CD8-positive, alpha-beta memory T cell (primary cell): ENCODE data around the gene ZNF879. TPM values are rescaled to one million over a fixed set of nuclear protein-coding genes. Genes with fewer than 3 reads are reported as not detected.
A peak's percentile ranks its signal among the peaks of the same experiment; 100 is the strongest.

Source experiments
- CTCF ChIA-PET: fragments of 350-600 bp; sonication (Branson Sonifier 250); formaldehyde crosslinking; loops from one replicate; lab custom pipeline; 2021; ENCODE audit warnings: antibody characterized with exemption; lab: Charles Lee
- POLR2A ChIA-PET: fragments of 350-600 bp; sonication (Branson Sonifier 250); formaldehyde crosslinking; loops from one replicate; lab custom pipeline; 2021; ENCODE audit warnings: antibody characterized with exemption; lab: Charles Lee
- DNase-seq, 5 donors: peaks; one replicate each; pipeline versions ENCODE4 v3.0.0 to v3.0.0-alpha.2; 2020 to 2022; ENCODE audit warnings: mixed read lengths in 1 of 5
- H3K27ac ChIP-seq: one replicate; pipeline ENCODE4 v1.7.0; 2013; ENCODE audit warnings: low read depth, mild to moderate bottlenecking, low read length, moderate library complexity
- H3K27me3 ChIP-seq: 2 replicates; pipeline ENCODE4 v1.7.0; 2013; ENCODE audit warnings: low read length, mild to moderate bottlenecking; ENCODE audit not compliant: insufficient read depth, poor library complexity, severe bottlenecking
- H3K36me3 ChIP-seq: 2 replicates; pipeline ENCODE4 v1.7.0; 2013; ENCODE audit warnings: mild to moderate bottlenecking, low read length, moderate library complexity; ENCODE audit not compliant: insufficient read depth
- H3K4me1 ChIP-seq: 2 replicates; pipeline ENCODE4 v1.7.0; 2013; ENCODE audit warnings: mild to moderate bottlenecking, low read length, moderate library complexity; ENCODE audit not compliant: insufficient read depth
- H3K4me3 ChIP-seq: 2 replicates; pipeline ENCODE4 v1.7.0; 2013; ENCODE audit warnings: mild to moderate bottlenecking, low read length
- H3K9me3 ChIP-seq: 2 replicates; pipeline ENCODE4 v1.7.0; 2013; ENCODE audit warnings: mild to moderate bottlenecking, low read length
- H3K27ac Mint-ChIP-seq, 8 donors: one replicate each; pipeline ENCODE4 v1.8.0; 2020 to 2021; ENCODE audit warnings: mixed read lengths in 8 of 8, mild to moderate bottlenecking in 6 of 8, inconsistent platforms in 3 of 8, moderate library complexity in 3 of 8
- H3K27me3 Mint-ChIP-seq, 2 donors: one replicate each; pipeline ENCODE4 v1.8.0; 2020 to 2021; ENCODE audit warnings: mixed read lengths in 2 of 2, mild to moderate bottlenecking in 1 of 2, moderate library complexity in 1 of 2
- H3K36me3 Mint-ChIP-seq, 3 donors: one replicate each; pipeline ENCODE4 v1.8.0; 2020 to 2021; ENCODE audit warnings: mixed read lengths in 3 of 3, inconsistent platforms in 1 of 3, mild to moderate bottlenecking in 1 of 3
- H3K4me1 Mint-ChIP-seq, 3 donors: one replicate each; pipeline ENCODE4 v1.8.0; 2020 to 2021; ENCODE audit warnings: mixed read lengths in 3 of 3, inconsistent platforms in 1 of 3, mild to moderate bottlenecking in 1 of 3
- H3K4me3 Mint-ChIP-seq, 7 donors: one replicate each; pipeline ENCODE4 v1.8.0; 2020 to 2021; ENCODE audit warnings: mixed read lengths in 7 of 7, mild to moderate bottlenecking in 6 of 7, moderate library complexity in 4 of 7, inconsistent platforms in 2 of 7
- H3K9me3 Mint-ChIP-seq, 5 donors: one replicate each; pipeline ENCODE4 v1.8.0; 2020 to 2022; ENCODE audit warnings: mixed read lengths in 5 of 5, mild to moderate bottlenecking in 3 of 5, moderate library complexity in 2 of 5, inconsistent platforms in 1 of 5
- polyA plus RNA-seq: library from polyadenylated mRNA; unstranded; fragments of 300-500 nt; fragmentation: Illumina TruSeq; gene quantifications from one replicate; pipeline ENCODE4 v1.2.3, GENCODE V29; 2021
- total RNA-seq, 2 experiments: library from RNA; stranded (reverse); gene quantifications; one replicate each; pipeline ENCODE4 v1.2.3, GENCODE V29; 2021

The ZNF879 gene
- total RNA-seq (1 to 10 TPM; 3.6 to 3.9 TPM), polyA plus RNA-seq (3.5 TPM)

- peak; percentile 84 to 96 (median 93) for DNase-seq
- Histone ChIP-seq H3K4me1 (peaks cover 14% of the 10 kb centered on the region), H3K36me3 (peaks cover 18% of the 10 kb centered on the region), H3K9me3 (peaks cover 10% of the 10 kb centered on the region), H3K4me3 (peak within 1 kb of the TSS; percentile 76), H3K27me3 (no peaks in the 10 kb centered on the region), H3K27ac (peak within 1 kb of the TSS; percentile 55)
- Mint-ChIP-seq H3K9me3 (peaks cover 6 to 20% (median 19%) of the 10 kb centered on the region in 5 donors), H3K36me3 (peaks cover 16 to 39% (median 36%) of the 10 kb centered on the region in 3 donors), H3K4me3 (peak within 1 kb of the TSS; percentile 86 to 97 (median 94)), H3K27me3 (peaks cover 4% of the 10 kb centered on the region in 2 donors), H3K27ac (peak within 1 kb of the TSS; percentile 67 to 96 (median 88)), H3K4me1 (peaks cover 9 to 24% (median 14%) of the 10 kb centered on the region in 3 donors)
- CTCF ChIA-PET = no interaction called here
- POLR2A ChIA-PET = interaction anchor here (1.0 kb wide), 1 partner anchor 37 kb away, joined by 8 read pairs; the partner anchor contains the start of gene ZNF354C
Measured at GRCh38 chr5:179023528-179024189, at the start of gene ZNF879. Gene ZNF879, plus strand, starts transcription at chr5:179023804. Its CDS starts 1,201 bp downstream, at chr5:179025005.

GRCh38 chr5:178981381-178981780 lies 42.2 kb upstream of the ZNF879 start:
- H3K27me3 Mint-ChIP-seq = peaks cover 3% of the 10 kb centered on the region in 2 donors
- Histone ChIP-seq H3K27me3 (no peaks in the 10 kb centered on the region), H3K9me3 (no peaks in the 10 kb centered on the region), H3K4me1 (no peaks in the 10 kb centered on the region), H3K27ac (no peak overlapping the region), H3K4me3 (no peak overlapping the region), H3K36me3 (no peaks in the 10 kb centered on the region)
- peak overlapping the region in 1 of 8 donors; percentile 82 for H3K27ac Mint-ChIP-seq
- DNase-seq = no peak
- peak overlapping the region in 1 of 7 donors; percentile 18 for H3K4me3 Mint-ChIP-seq
- peaks cover 0 to 7% (median 3%) of the 10 kb centered on the region in 3 donors for H3K36me3 Mint-ChIP-seq
- POLR2A ChIA-PET = no interaction called here
- peaks cover 15 to 50% (median 30%) of the 10 kb centered on the region in 5 donors for H3K9me3 Mint-ChIP-seq
- CTCF ChIA-PET = no interaction called here
- H3K4me1 Mint-ChIP-seq = no peaks in the 10 kb centered on the region

- H3K9me3 Mint-ChIP-seq = peaks cover 11 to 39% (median 24%) of the 10 kb centered on the region in 5 donors
- no peak for DNase-seq
- Histone ChIP-seq H3K27ac (no peak overlapping the region), H3K9me3 (no peaks in the 10 kb centered on the region), H3K27me3 (no peaks in the 10 kb centered on the region), H3K36me3 (no peaks in the 10 kb centered on the region), H3K4me1 (no peaks in the 10 kb centered on the region), H3K4me3 (no peak overlapping the region)
- H3K27ac Mint-ChIP-seq = no peak overlapping the region
- no peaks in the 10 kb centered on the region for H3K4me1 Mint-ChIP-seq
- POLR2A ChIA-PET = no interaction called here
- peaks cover 0 to 10% (median 3%) of the 10 kb centered on the region in 3 donors for H3K36me3 Mint-ChIP-seq
- peaks cover 2 to 3% of the 10 kb centered on the region in 2 donors for H3K27me3 Mint-ChIP-seq
- CTCF ChIA-PET = no interaction called here
- H3K4me3 Mint-ChIP-seq = no peak overlapping the region
Measured at GRCh38 chr5:178982941-178983340, 40.7 kb upstream of the ZNF879 start.

GRCh38 chr5:178983728-178984127 lies 39.9 kb upstream of the ZNF879 start:
- ChIA-PET POLR2A (no interaction called here), CTCF (no interaction called here)
- Histone ChIP-seq H3K4me1 (no peaks in the 10 kb centered on the region), H3K4me3 (no peak overlapping the region), H3K27me3 (no peaks in the 10 kb centered on the region), H3K9me3 (no peaks in the 10 kb centered on the region), H3K27ac (no peak overlapping the region), H3K36me3 (no peaks in the 10 kb centered on the region)
- Mint-ChIP-seq H3K36me3 (peaks cover 0 to 14% (median 3%) of the 10 kb centered on the region in 3 donors), H3K4me1 (no peaks in the 10 kb centered on the region), H3K4me3 (no peak overlapping the region), H3K27ac (no peak overlapping the region), H3K27me3 (peaks cover under 1 to 2% of the 10 kb centered on the region in 2 donors), H3K9me3 (peaks cover 9 to 37% (median 22%) of the 10 kb centered on the region in 5 donors)
- no peak for DNase-seq

- no peak for DNase-seq
- H3K9me3 Mint-ChIP-seq = peaks cover 9 to 34% (median 19%) of the 10 kb centered on the region in 5 donors
- no peak overlapping the region for H3K27ac ChIP-seq
- H3K36me3 Mint-ChIP-seq = peaks cover 0 to 11% (median 3%) of the 10 kb centered on the region in 3 donors
- H3K27me3 Mint-ChIP-seq = peaks cover 0 to 2% of the 10 kb centered on the region in 2 donors
- POLR2A ChIA-PET = no interaction called here
- no peaks in the 10 kb centered on the region for H3K4me1 Mint-ChIP-seq
- H3K27ac Mint-ChIP-seq = no peak overlapping the region
- no peak overlapping the region for H3K4me3 Mint-ChIP-seq
- no peaks in the 10 kb centered on the region for H3K27me3 ChIP-seq
- no peaks in the 10 kb centered on the region for H3K9me3 ChIP-seq
- H3K36me3 ChIP-seq = no peaks in the 10 kb centered on the region
- no peaks in the 10 kb centered on the region for H3K4me1 ChIP-seq
- no peak overlapping the region for H3K4me3 ChIP-seq
- CTCF ChIA-PET = no interaction called here
Measured at GRCh38 chr5:178984145-178985072, 39.2 kb upstream of the ZNF879 start.

- H3K9me3 Mint-ChIP-seq = peaks cover 3 to 26% (median 14%) of the 10 kb centered on the region in 5 donors
- Histone ChIP-seq H3K36me3 (no peaks in the 10 kb centered on the region), H3K27me3 (no peaks in the 10 kb centered on the region), H3K4me1 (no peaks in the 10 kb centered on the region), H3K27ac (no peak overlapping the region), H3K4me3 (no peak overlapping the region), H3K9me3 (no peaks in the 10 kb centered on the region)
- H3K4me3 Mint-ChIP-seq = no peak overlapping the region
- peaks cover 0 to 2% of the 10 kb centered on the region in 2 donors for H3K27me3 Mint-ChIP-seq
- ChIA-PET CTCF (no interaction called here), POLR2A (no interaction called here)
- DNase-seq = no peak
- no peaks in the 10 kb centered on the region for H3K4me1 Mint-ChIP-seq
- peaks cover 0 to 6% (median 3%) of the 10 kb centered on the region in 3 donors for H3K36me3 Mint-ChIP-seq
- no peak overlapping the region for H3K27ac Mint-ChIP-seq
Measured at GRCh38 chr5:178986326-178986960, 37.2 kb upstream of the ZNF879 start.

- Histone ChIP-seq H3K4me1 (no peaks in the 10 kb centered on the region), H3K36me3 (no peaks in the 10 kb centered on the region), H3K4me3 (no peak overlapping the region), H3K27me3 (no peaks in the 10 kb centered on the region), H3K27ac (no peak overlapping the region), H3K9me3 (no peaks in the 10 kb centered on the region)
- POLR2A ChIA-PET = no interaction called here
- CTCF ChIA-PET = no interaction called here
- H3K4me3 Mint-ChIP-seq = no peak overlapping the region
- DNase-seq = no peak
- H3K4me1 Mint-ChIP-seq = peaks cover 0 to 2% (median 0%) of the 10 kb centered on the region in 3 donors
- no peak overlapping the region for H3K27ac Mint-ChIP-seq
- H3K36me3 Mint-ChIP-seq = peaks cover 0 to 6% (median 0%) of the 10 kb centered on the region in 3 donors
- peaks cover 0 to 20% (median 8%) of the 10 kb centered on the region in 5 donors for H3K9me3 Mint-ChIP-seq
- H3K27me3 Mint-ChIP-seq = peaks cover 18 to 19% of the 10 kb centered on the region in 2 donors
Measured at GRCh38 chr5:178988436-178989220, 35.0 kb upstream of the ZNF879 start.
